HepG2 (cell line): ENCODE data around the gene CCDC154. TPM values are rescaled to one million over a fixed set of nuclear protein-coding genes. Genes with fewer than 3 reads are reported as not detected.
A peak's percentile ranks its signal among the peaks of the same experiment; 100 is the strongest.

Experiments used
- CHCHD3 ChIP-seq: sonication (generic); formaldehyde crosslinking; IDR thresholded peaks from 2 replicates; pipeline ENCODE4 v1.8.0; 2022; ENCODE audit warnings: mild to moderate bottlenecking, missing genetic modification reagents, moderate library complexity
- HNRNPLL ChIP-seq: fragments of 200-400 bp; formaldehyde crosslinking; IDR thresholded peaks from 2 replicates; pipeline ENCODE4 v1.6.1; 2017; ENCODE audit warnings: mild to moderate bottlenecking, low read depth, low read length; ENCODE audit not compliant: poor library complexity, severe bottlenecking
- IKZF1 ChIP-seq: fragments of 450-650 bp; IDR thresholded peaks from 2 replicates; pipeline ENCODE4 v1.7.1; 2016
- KMT2B ChIP-seq: IDR thresholded peaks from 2 replicates; pipeline ENCODE4 v1.6.1; 2016; ENCODE audit warnings: missing genetic modification reagents, missing compliant biosample characterization
- MED8 ChIP-seq: sonication (generic); formaldehyde crosslinking; IDR thresholded peaks from 2 replicates; pipeline ENCODE4 v1.8.1; 2023; ENCODE audit warnings: mild to moderate bottlenecking, missing genetic modification reagents; ENCODE audit not compliant: insufficient replicate concordance
- MZF1 ChIP-seq: sonication (generic); formaldehyde crosslinking; IDR thresholded peaks from 2 replicates; pipeline ENCODE4 v1.8.1; 2023; ENCODE audit warnings: mild to moderate bottlenecking, missing genetic modification reagents, borderline replicate concordance
- NBN ChIP-seq: fragments of 450-650 bp; conservative IDR thresholded peaks from 2 replicates; pipeline ENCODE4 v1.6.1; 2017
- NONO ChIP-seq, 2 experiments: fragments of 450-650 bp in 1 of 2; sonication (generic) in 1 of 2; formaldehyde crosslinking in 1 of 2; IDR thresholded peaks in 1 of 2; conservative IDR thresholded peaks in 1 of 2; 2 replicates each; pipeline versions ENCODE4 v1.6.1 to v1.8.0; 2017 to 2022; ENCODE audit warnings: mild to moderate bottlenecking in 1 of 2, missing genetic modification reagents in 1 of 2, moderate library complexity in 1 of 2
- PAWR ChIP-seq: sonication (generic); formaldehyde crosslinking; IDR thresholded peaks from 2 replicates; pipeline ENCODE4 v1.4.0; 2020; ENCODE audit warnings: missing genetic modification reagents, mild to moderate bottlenecking, borderline replicate concordance
- PHF21A ChIP-seq: sonication (generic); formaldehyde crosslinking; IDR thresholded peaks from 2 replicates; pipeline ENCODE4 v1.5.0; 2020; ENCODE audit warnings: mild to moderate bottlenecking, missing genetic modification reagents
- SIN3B ChIP-seq: fragments of 150-350 bp; IDR thresholded peaks from 2 replicates; pipeline ENCODE4 v1.6.1; 2014; ENCODE audit warnings: low read length
- SPEN ChIP-seq: sonication (generic); formaldehyde crosslinking; IDR thresholded peaks from 2 replicates; pipeline ENCODE4 v1.5.1; 2020; ENCODE audit warnings: low read depth, mild to moderate bottlenecking, missing genetic modification reagents
- TERF1 ChIP-seq: sonication (generic); formaldehyde crosslinking; IDR thresholded peaks from 2 replicates; pipeline ENCODE4 v1.8.0; 2022; ENCODE audit warnings: mild to moderate bottlenecking, missing genetic modification reagents, moderate library complexity
- ZFP41 ChIP-seq: sonication (generic); formaldehyde crosslinking; IDR thresholded peaks from 2 replicates; pipeline ENCODE4 v1.4.0; 2020; ENCODE audit warnings: mild to moderate bottlenecking, missing genetic modification reagents, borderline replicate concordance
- ZNF326 ChIP-seq: sonication (generic); formaldehyde crosslinking; IDR thresholded peaks from 2 replicates; pipeline ENCODE4 v1.4.0; 2020; ENCODE audit warnings: missing genetic modification reagents, borderline replicate concordance
- ZNF609 ChIP-seq: sonication (generic); formaldehyde crosslinking; IDR thresholded peaks from 2 replicates; pipeline ENCODE4 v1.4.0; 2020; ENCODE audit warnings: mild to moderate bottlenecking, missing genetic modification reagents, borderline replicate concordance
- ZNF703 ChIP-seq: sonication (generic); formaldehyde crosslinking; IDR thresholded peaks from 2 replicates; pipeline ENCODE4 v1.5.1; 2020; ENCODE audit warnings: missing genetic modification reagents, mild to moderate bottlenecking, moderate library complexity, borderline replicate concordance
- ZNF75D ChIP-seq: sonication (generic); formaldehyde crosslinking; IDR thresholded peaks from 2 replicates; pipeline ENCODE4 v1.8.1; 2023; ENCODE audit warnings: missing genetic modification reagents, mild to moderate bottlenecking, borderline replicate concordance
- polyA plus RNA-seq, 8 experiments: library from polyadenylated mRNA; depleted of rRNA in 3 of 8; stranded (reverse) in 7 of 8; unstranded in 1 of 8; fragments of >200 nt; fragmentation: Illumina TruSeq in 4 of 8; extraction: Trizol in 4 of 8; gene quantifications; 2 replicates each; pipeline versions ENCODE4 v1.2.1 to v1.2.3, GENCODE V29; 2011 to 2016; ENCODE audit warnings: low read depth in 4 of 8, missing spikeins in 1 of 8, mixed read lengths in 1 of 8; ENCODE audit not compliant: insufficient read depth in 1 of 8
- total RNA-seq, 5 experiments: library from RNA; depleted of rRNA; stranded (reverse); fragments of >200 nt; fragmentation: Illumina TruSeq; extraction: Trizol; gene quantifications; 2 replicates each; pipeline ENCODE4 v1.2.3, GENCODE V29; 2016; ENCODE audit warnings: low read depth in 1 of 5
- TF ChIP-seq, protein P1 (sequence below): sonication (generic); formaldehyde crosslinking; IDR thresholded peaks from 2 replicates; pipeline ENCODE4 v1.4.0; 2020; ENCODE audit warnings: low read depth, missing genetic modification reagents

The CCDC154 gene
- total and polyA plus RNA-seq, 2 of the 13 experiments (the other 11 are each of a cell fraction or from before 2014, with no cell fraction given) = 0.92 to 1.5 TPM

DNA sequence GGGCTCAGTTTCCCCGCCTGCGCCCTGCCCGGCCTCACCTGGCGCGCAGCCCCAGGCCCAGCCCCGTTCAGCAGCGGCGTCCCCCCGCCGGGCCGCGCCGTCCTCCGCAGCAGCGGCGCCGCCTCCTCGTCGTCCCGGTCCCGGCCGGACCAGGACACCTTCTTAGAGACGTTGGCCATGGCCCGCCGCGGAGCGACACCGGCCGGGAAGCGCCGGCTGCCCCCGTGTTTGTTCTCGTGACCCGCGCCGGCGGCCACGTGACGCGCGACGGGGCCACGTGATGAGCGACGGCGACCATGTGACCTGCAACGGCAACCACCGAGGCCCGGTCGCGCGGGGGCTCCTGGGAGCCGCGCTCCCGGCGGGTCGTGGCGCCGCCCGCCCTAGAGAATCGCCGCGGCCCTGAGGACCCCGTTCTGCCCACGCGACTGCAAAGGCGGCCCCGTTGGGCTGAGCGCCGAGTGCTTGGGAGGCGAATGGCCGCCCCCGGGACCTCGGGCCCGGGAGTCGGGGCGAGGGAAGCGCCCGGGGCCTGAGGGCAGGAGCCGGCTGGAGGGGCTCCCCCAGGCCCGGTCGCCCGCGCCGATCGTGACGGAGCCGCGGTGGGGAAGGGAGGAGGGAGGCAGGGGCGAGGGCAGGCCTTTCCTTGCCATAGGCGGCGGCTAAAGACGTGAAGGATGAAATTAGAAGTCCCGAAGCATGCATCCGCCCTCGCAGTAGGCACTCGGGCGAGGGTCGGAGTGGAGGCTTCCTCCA, 30.6 kb upstream of the CCDC154 start, which contains the start of gene CLCN7 (continued):
- no peak; the same call in 1 of the 2 replicates for TF ChIP-seq ZNF75D
- peak; percentile 63; the same call in 1 of the 2 replicates for TF ChIP-seq CHCHD3
- peak; percentile 57; the same call in 1 of the 2 replicates for TF ChIP-seq TERF1
- no peak for TF ChIP-seq IKZF1
- TF ChIP-seq, protein P1, sequence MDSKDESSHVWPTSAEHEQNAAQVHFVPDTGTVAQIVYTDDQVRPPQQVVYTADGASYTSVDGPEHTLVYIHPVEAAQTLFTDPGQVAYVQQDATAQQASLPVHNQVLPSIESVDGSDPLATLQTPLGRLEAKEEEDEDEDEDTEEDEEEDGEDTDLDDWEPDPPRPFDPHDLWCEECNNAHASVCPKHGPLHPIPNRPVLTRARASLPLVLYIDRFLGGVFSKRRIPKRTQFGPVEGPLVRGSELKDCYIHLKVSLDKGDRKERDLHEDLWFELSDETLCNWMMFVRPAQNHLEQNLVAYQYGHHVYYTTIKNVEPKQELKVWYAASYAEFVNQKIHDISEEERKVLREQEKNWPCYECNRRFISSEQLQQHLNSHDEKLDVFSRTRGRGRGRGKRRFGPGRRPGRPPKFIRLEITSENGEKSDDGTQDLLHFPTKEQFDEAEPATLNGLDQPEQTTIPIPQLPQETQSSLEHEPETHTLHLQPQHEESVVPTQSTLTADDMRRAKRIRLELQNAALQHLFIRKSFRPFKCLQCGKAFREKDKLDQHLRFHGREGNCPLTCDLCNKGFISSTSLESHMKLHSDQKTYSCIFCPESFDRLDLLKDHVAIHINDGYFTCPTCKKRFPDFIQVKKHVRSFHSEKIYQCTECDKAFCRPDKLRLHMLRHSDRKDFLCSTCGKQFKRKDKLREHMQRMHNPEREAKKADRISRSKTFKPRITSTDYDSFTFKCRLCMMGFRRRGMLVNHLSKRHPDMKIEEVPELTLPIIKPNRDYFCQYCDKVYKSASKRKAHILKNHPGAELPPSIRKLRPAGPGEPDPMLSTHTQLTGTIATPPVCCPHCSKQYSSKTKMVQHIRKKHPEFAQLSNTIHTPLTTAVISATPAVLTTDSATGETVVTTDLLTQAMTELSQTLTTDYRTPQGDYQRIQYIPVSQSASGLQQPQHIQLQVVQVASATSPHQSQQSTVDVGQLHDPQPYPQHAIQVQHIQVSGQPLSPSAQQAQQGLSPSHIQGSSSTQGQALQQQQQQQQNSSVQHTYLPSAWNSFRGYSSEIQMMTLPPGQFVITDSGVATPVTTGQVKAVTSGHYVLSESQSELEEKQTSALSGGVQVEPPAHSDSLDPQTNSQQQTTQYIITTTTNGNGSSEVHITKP = no peak
- TF ChIP-seq ZNF609 (CRISPR knock-in tag) = no peak; the same call in 1 of the 2 replicates
- no peak for TF ChIP-seq NONO (IDR thresholded peaks at IDR 0.05)
- peak; percentile 77 for TF ChIP-seq NONO (CRISPR knock-in tag; conservative IDR thresholded peaks at IDR 0.05)
- TF ChIP-seq PAWR (CRISPR knock-in tag) = no peak
- TF ChIP-seq MED8 = peak; percentile 53
- peak; percentile 16 for TF ChIP-seq HNRNPLL
- 0 out of 2 replicates have a peak, but pooled peaks have one; percentile 56 for TF ChIP-seq SIN3B
- no peak for TF ChIP-seq MZF1 (CRISPR knock-in tag)
- no peak for TF ChIP-seq NBN
- TF ChIP-seq KMT2B = peak; percentile 90
- TF ChIP-seq ZNF326 (CRISPR knock-in tag) = no peak
- TF ChIP-seq ZFP41 (CRISPR knock-in tag) = peak; percentile 60; the same call in 1 of the 2 replicates
- peak; percentile 74; the same call in 1 of the 2 replicates for TF ChIP-seq ZNF703 (CRISPR knock-in tag)
- no peak for TF ChIP-seq PHF21A (CRISPR knock-in tag)
- TF ChIP-seq SPEN (CRISPR knock-in tag) = peak; percentile 98
